Calu3 (cell line): ENCODE data around the gene STK39. TPM values are rescaled to one million over a fixed set of nuclear protein-coding genes. Genes with fewer than 3 reads are reported as not detected.

ENCODE experiments used
- BruUV-seq: library from RNA; stranded (reverse); fragments of 400-500 nt; replicated peaks from 2 replicates; lab custom pipeline; 2021; lab: Mats Ljungman, UMichigan
- CTCF ChIA-PET: fragments of 300-600 bp; sonication (Branson Sonifier 250); formaldehyde crosslinking; loops from one replicate; lab custom pipeline; 2022; ENCODE audit warnings: antibody characterized with exemption; lab: Charles Lee
- DNase-seq: peaks from one replicate; pipeline ENCODE4 v3.0.0; 2022
- H3K27ac Mint-ChIP-seq: one replicate; pipeline ENCODE4 v1.8.0; 2022; ENCODE audit warnings: mixed read lengths; ENCODE audit not compliant: unreplicated experiment
- H3K27me3 Mint-ChIP-seq: one replicate; pipeline ENCODE4 v1.8.0; 2022; ENCODE audit warnings: mixed read lengths; ENCODE audit not compliant: unreplicated experiment
- H3K36me3 Mint-ChIP-seq: one replicate; pipeline ENCODE4 v1.8.0; 2022; ENCODE audit warnings: mild to moderate bottlenecking, moderate library complexity, mixed read lengths; ENCODE audit not compliant: insufficient read depth, unreplicated experiment
- H3K4me1 Mint-ChIP-seq: one replicate; pipeline ENCODE4 v1.8.0; 2022; ENCODE audit warnings: mild to moderate bottlenecking, low read depth, mixed read lengths; ENCODE audit not compliant: unreplicated experiment
- H3K4me3 Mint-ChIP-seq: one replicate; pipeline ENCODE4 v1.8.0; 2022; ENCODE audit warnings: mild to moderate bottlenecking, low read depth, moderate library complexity, mixed read lengths; ENCODE audit not compliant: unreplicated experiment
- H3K9me3 Mint-ChIP-seq: one replicate; pipeline ENCODE4 v1.8.0; 2022; ENCODE audit warnings: low read depth, mixed read lengths; ENCODE audit not compliant: unreplicated experiment
- intact Hi-C: fragments of 100-400 bp; cut with micrococcal nuclease; formaldehyde crosslinking; loops from one replicate; pipeline ENCODE4 v1.10.0; 2022; ENCODE audit not compliant: unreplicated experiment
- total RNA-seq: library from RNA; stranded (reverse); gene quantifications from 2 replicates; pipeline ENCODE4 v1.2.3, GENCODE V29; 2022
- TF ChIP-seq, protein P1 (sequence below): fragments of 200-600 bp; IDR thresholded peaks from one replicate; pipeline ENCODE4 v1.8.0; 2022; ENCODE audit warnings: antibody characterized with exemption; ENCODE audit not compliant: unreplicated experiment

STK39 gene
- total RNA-seq, 1 experiment from 2014 or later = 110 TPM

DNA sequence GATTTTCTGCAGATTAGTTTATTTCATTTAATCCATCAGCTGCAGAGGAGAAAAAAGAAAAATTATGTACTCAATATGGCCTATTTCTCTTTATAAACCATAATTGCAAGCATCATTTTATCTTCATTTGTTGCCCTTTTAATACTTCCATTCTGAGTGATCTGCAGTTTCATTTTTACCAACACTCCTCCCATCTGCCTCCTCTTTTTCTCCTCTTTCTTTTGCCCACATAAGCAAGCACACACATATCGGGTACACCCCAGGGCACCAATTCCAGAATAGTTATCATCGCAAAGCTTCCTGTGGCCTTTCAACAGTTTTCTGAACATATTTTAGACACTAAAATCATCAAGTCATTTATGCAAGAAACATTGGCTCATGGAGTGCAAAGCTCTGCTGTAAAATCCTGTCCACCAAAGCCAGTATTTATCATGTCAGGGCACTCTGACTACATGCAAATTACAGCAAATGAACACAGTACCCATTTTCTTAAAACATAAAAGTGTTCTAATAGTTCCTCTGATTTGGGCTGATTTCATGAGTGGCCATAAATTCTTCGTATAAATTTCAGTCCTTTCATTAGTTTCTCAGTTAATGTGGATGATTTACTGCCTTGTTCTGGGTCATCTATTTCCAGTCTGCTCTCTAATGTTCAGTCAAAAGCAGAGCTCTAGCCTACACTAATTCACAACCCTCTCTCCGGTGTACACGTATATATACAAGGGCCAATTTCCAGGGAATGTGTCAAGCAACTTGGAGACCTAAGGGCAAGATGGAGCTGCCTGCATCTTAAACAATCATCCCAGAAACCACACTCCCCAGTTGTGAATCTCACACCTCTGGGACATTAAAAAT, 281.3 kb downstream of the STK39 start:
- no peaks in the 10 kb centered on the region for H3K27me3 Mint-ChIP-seq
- TF ChIP-seq, protein P1, sequence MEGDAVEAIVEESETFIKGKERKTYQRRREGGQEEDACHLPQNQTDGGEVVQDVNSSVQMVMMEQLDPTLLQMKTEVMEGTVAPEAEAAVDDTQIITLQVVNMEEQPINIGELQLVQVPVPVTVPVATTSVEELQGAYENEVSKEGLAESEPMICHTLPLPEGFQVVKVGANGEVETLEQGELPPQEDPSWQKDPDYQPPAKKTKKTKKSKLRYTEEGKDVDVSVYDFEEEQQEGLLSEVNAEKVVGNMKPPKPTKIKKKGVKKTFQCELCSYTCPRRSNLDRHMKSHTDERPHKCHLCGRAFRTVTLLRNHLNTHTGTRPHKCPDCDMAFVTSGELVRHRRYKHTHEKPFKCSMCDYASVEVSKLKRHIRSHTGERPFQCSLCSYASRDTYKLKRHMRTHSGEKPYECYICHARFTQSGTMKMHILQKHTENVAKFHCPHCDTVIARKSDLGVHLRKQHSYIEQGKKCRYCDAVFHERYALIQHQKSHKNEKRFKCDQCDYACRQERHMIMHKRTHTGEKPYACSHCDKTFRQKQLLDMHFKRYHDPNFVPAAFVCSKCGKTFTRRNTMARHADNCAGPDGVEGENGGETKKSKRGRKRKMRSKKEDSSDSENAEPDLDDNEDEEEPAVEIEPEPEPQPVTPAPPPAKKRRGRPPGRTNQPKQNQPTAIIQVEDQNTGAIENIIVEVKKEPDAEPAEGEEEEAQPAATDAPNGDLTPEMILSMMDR = no peak

DNA sequence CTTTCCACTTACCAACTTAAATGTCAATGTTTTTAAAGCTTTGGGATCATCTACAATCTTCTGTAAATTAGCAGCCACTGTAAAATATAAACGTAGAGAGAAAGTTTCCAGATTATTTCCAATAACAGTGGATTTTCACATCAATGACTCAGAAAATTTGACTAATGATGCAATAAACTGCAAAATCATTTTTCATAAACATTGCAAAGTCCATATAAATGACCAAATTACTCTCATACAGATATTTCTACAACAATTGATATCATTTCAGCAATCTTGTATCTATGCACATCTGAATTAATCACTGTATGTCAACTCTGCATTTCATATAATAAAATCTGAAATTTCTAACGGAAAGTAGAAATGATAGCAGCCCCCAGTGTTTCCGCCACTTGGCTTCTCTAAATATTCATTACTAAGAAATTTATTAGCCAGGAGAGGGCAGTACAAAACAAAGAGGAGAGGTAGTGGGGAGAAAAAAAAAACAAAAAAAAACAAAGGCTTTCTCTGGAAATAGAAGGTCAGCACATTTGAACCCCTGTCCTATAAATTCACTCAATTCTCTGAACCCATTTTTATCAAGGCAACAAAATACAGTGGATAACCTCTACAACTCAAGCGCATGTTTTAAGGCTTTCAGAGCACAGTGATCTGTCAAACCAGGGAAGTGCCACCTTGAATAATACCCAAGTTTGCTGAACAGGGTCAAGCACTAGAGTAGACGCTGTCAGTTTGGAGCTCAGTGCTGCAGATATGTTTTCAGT, 282.6 kb downstream of the STK39 start:
- H3K27me3 Mint-ChIP-seq = no peaks in the 10 kb centered on the region
- intact Hi-C loops = loop anchor here (2.0 kb wide), 1 partner anchor 154 kb away; no protein-coding TSS in a partner anchor
- H3K4me3 Mint-ChIP-seq = no peak overlapping the region
- no peak overlapping the region for H3K27ac Mint-ChIP-seq
- CTCF ChIA-PET = no interaction called here
- H3K9me3 Mint-ChIP-seq = no peaks in the 10 kb centered on the region
- DNase-seq = no peak
- no peaks in the 10 kb centered on the region for H3K4me1 Mint-ChIP-seq
- BruUV-seq = no TSS peak
- peaks cover 23% of the 10 kb centered on the region for H3K36me3 Mint-ChIP-seq
- TF ChIP-seq, protein P1 = no peak

More for the DNA sequence above, 281.3 kb downstream of the STK39 start:
- CTCF ChIA-PET = interaction anchor here (0.8 kb wide), 1 partner anchor 153 kb away, joined by 3 read pairs; no protein-coding TSS in a partner anchor
- BruUV-seq = no TSS peak
- Mint-ChIP-seq H3K27ac (no peak overlapping the region), H3K36me3 (peaks cover 25% of the 10 kb centered on the region), H3K4me3 (no peak overlapping the region), H3K9me3 (no peaks in the 10 kb centered on the region), H3K4me1 (no peaks in the 10 kb centered on the region)
- no peak for DNase-seq
- intact Hi-C loops = loop anchor here (2.0 kb wide), 1 partner anchor 153 kb away; no protein-coding TSS in a partner anchor

- Mint-ChIP-seq H3K9me3 (no peaks in the 10 kb centered on the region), H3K36me3 (peaks cover 23% of the 10 kb centered on the region), H3K4me3 (no peak overlapping the region), H3K27ac (no peak overlapping the region), H3K4me1 (no peaks in the 10 kb centered on the region), H3K27me3 (no peaks in the 10 kb centered on the region)
- intact Hi-C loops = loop anchor here (2.0 kb wide), 1 partner anchor 155 kb away; no protein-coding TSS in a partner anchor
- TF ChIP-seq, protein P1 = no peak
- DNase-seq = no peak
- CTCF ChIA-PET = no interaction called here
- no TSS peak for BruUV-seq
Measured at GRCh38 chr2:167963899-167964649, 283.3 kb downstream of the STK39 start.
